Activated CD4-positive, alpha-beta memory T cell treated with anti-CD3 and anti-CD28 coated beads for 36 hours (primary cell): ENCODE measurements around the gene CHRNA9. TPM values are rescaled to one million over a fixed set of nuclear protein-coding genes. Genes with fewer than 3 reads are reported as not detected.
A peak's percentile ranks its signal among the peaks of the same experiment; 100 is the strongest.
"Not testable (repeated sequence)": the region's sequence is repeated elsewhere in the genome, so short reads cannot be mapped to it uniquely, and the experiment has no call there.

Experiments
- CTCF ChIA-PET: fragments of 350-600 bp; sonication (Branson Sonifier 250); formaldehyde crosslinking; loops from one replicate; lab custom pipeline; 2021; ENCODE audit warnings: antibody characterized with exemption, inconsistent platforms; lab: Charles Lee
- POLR2A ChIA-PET: fragments of 350-600 bp; sonication (Branson Sonifier 250); formaldehyde crosslinking; loops from one replicate; lab custom pipeline; 2021; ENCODE audit warnings: antibody characterized with exemption; lab: Charles Lee
- DNase-seq: peaks from one replicate; pipeline ENCODE4 v3.0.0-alpha.2; 2020
- H3K27ac Mint-ChIP-seq: one replicate; pipeline ENCODE4 v1.8.0; 2021; ENCODE audit warnings: mixed read lengths
- H3K27me3 Mint-ChIP-seq: one replicate; pipeline ENCODE4 v1.8.0; 2021; ENCODE audit warnings: mixed read lengths
- H3K36me3 Mint-ChIP-seq: one replicate; pipeline ENCODE4 v1.8.0; 2021; ENCODE audit warnings: mixed read lengths
- H3K4me1 Mint-ChIP-seq: one replicate; pipeline ENCODE4 v1.8.0; 2021; ENCODE audit warnings: low read depth, mixed read lengths
- H3K4me3 Mint-ChIP-seq: one replicate; pipeline ENCODE4 v1.8.0; 2021; ENCODE audit warnings: mild to moderate bottlenecking, mixed read lengths
- H3K9me3 Mint-ChIP-seq: one replicate; pipeline ENCODE4 v1.8.0; 2021; ENCODE audit warnings: mixed read lengths
- intact Hi-C: fragments of 100-400 bp; cut with micrococcal nuclease; formaldehyde crosslinking; loops from one replicate; pipeline ENCODE4 v1.15.1; 2023
- total RNA-seq, 2 experiments: library from RNA; stranded (reverse); gene quantifications; one replicate each; pipeline ENCODE4 v1.2.3, GENCODE V29; 2021

CHRNA9 gene, protein sequence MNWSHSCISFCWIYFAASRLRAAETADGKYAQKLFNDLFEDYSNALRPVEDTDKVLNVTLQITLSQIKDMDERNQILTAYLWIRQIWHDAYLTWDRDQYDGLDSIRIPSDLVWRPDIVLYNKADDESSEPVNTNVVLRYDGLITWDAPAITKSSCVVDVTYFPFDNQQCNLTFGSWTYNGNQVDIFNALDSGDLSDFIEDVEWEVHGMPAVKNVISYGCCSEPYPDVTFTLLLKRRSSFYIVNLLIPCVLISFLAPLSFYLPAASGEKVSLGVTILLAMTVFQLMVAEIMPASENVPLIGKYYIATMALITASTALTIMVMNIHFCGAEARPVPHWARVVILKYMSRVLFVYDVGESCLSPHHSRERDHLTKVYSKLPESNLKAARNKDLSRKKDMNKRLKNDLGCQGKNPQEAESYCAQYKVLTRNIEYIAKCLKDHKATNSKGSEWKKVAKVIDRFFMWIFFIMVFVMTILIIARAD
- under 1 TPM; 0.10 to 0.17 TPM for total RNA-seq

DNA sequence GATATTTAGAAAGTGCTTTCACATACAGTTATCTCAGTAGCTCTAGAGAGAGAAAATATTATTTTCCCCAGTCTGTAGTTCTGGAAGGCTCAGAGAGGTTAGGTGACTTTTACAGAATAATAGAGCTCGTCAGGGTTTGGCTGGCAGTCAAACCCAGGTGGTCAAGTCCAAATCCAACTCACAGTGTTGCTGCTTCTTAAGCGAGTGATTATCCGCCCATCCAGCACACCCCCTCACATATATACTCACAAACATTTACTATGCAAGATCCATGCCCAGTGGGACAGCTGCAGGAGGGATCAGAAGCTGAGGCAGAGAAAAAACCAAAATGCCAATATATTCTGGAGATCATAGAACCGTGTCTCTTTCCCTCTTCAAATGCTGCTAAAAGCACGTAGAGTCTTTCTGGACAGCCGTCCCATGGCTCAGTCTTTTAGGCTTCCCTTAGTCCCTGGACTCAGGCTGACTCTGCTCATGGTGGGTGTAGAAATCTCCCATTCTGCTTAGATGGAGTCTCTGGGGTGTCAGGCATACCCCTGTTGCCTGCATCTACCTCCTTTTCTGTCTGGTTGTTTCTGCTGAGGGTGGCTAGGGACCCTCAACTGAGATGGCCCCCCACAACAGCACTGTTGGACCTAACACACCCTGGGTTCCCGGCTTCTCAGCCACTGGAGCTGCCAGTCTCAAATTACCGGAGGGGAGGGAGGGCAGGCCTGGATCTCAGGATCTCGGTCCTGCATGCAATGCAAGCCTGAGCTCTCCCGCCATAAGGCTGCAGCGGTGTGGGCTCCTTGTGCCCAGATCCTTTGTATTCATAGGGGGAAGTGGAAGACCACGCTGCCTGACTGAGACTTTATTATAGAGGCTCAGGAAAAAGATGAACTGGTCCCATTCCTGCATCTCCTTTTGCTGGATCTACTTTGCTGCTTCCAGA lies at the start of gene CHRNA9:
CHRNA9 (plus strand) TSS at position 743 of the 934 bp plus-strand sequence; CDS start at position 878, 135 bp downstream.
- no peaks in the 10 kb centered on the region for H3K27me3 Mint-ChIP-seq
- no peak within 1 kb of the TSS for H3K27ac Mint-ChIP-seq
- no peak for DNase-seq
- no peaks in the 10 kb centered on the region for H3K9me3 Mint-ChIP-seq
- H3K4me1 Mint-ChIP-seq, result peaks cover under 1% of the 10 kb centered on the region
- intact Hi-C loops, result no loop called here
- CTCF ChIA-PET, result interaction anchor here (0.6 to 1.2 kb wide), 3 partner anchors 9 to 123 kb away, joined by 3 to 7 read pairs (median 3); no protein-coding TSS in a partner anchor
- POLR2A ChIA-PET, result no interaction called here
- H3K4me3 Mint-ChIP-seq, result no peak within 1 kb of the TSS
- no peaks in the 10 kb centered on the region for H3K36me3 Mint-ChIP-seq

DNA sequence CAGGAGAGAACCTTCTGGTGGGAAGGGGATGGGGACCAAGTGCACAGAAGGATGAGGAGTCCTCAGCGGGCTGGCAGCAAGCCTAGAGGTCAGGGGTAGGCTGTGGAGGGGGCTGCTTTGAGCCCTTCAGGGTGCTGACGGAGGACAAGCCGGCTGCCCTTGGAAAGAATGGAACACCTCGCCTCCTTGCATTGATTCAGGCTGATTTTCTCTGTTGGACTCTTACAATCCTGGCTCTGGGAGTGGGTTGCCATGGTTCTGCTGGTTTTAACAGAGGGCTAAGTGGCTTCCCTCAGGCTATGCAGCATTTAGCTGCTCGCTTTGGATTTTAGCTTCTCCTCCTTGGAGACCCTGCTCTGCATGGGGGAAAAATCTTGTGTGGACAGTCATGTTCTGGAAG lies 49.4 kb upstream of the CHRNA9 start:
- intact Hi-C loops, result no loop called here
- CTCF ChIA-PET, result no interaction called here
- Mint-ChIP-seq H3K27me3 (no peaks in the 10 kb centered on the region), H3K9me3 (peaks cover 8% of the 10 kb centered on the region), H3K27ac (peak overlapping the region; percentile 57), H3K36me3 (no peaks in the 10 kb centered on the region), H3K4me1 (peaks cover 72% of the 10 kb centered on the region), H3K4me3 (no peak overlapping the region)
- no peak for DNase-seq
- POLR2A ChIA-PET, result no interaction called here

DNA sequence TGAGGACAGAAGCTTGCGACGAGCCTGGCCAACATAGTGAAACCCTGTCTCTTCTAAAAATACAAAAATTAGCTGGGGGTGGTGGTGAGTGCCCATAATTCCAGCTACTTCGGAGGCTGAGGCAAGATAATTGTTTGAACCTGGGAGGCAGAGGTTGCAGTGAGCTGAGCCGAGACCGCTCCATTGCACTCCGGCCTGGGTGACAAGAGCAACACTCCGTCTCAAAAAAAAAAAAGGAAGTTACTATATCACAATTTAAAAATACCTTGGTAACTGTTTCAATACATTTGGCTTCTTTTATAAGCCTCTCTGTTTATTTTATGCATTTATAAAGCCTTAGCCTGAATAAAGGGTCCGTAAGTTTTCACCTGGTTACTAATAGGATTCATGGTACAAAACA lies 46.6 kb upstream of the CHRNA9 start:
- no peaks in the 10 kb centered on the region for H3K27me3 Mint-ChIP-seq
- no peak overlapping the region for H3K4me3 Mint-ChIP-seq
- intact Hi-C loops, result no loop called here
- ChIA-PET POLR2A (interaction anchor here (0.7 to 1.1 kb wide), 3 partner anchors 19 to 88 kb away, joined by 3 to 5 read pairs (median 4); no protein-coding TSS in a partner anchor), CTCF (interaction anchor here (1.5 to 2.7 kb wide), 3 partner anchors 19 to 37 kb away, joined by 4 to 14 read pairs (median 7); no protein-coding TSS in a partner anchor)
- H3K4me1 Mint-ChIP-seq, result peaks cover 64% of the 10 kb centered on the region
- H3K36me3 Mint-ChIP-seq, result no peaks in the 10 kb centered on the region
- peaks cover 2% of the 10 kb centered on the region for H3K9me3 Mint-ChIP-seq
- peak overlapping the region; percentile 75 for H3K27ac Mint-ChIP-seq
- no peak for DNase-seq

DNA sequence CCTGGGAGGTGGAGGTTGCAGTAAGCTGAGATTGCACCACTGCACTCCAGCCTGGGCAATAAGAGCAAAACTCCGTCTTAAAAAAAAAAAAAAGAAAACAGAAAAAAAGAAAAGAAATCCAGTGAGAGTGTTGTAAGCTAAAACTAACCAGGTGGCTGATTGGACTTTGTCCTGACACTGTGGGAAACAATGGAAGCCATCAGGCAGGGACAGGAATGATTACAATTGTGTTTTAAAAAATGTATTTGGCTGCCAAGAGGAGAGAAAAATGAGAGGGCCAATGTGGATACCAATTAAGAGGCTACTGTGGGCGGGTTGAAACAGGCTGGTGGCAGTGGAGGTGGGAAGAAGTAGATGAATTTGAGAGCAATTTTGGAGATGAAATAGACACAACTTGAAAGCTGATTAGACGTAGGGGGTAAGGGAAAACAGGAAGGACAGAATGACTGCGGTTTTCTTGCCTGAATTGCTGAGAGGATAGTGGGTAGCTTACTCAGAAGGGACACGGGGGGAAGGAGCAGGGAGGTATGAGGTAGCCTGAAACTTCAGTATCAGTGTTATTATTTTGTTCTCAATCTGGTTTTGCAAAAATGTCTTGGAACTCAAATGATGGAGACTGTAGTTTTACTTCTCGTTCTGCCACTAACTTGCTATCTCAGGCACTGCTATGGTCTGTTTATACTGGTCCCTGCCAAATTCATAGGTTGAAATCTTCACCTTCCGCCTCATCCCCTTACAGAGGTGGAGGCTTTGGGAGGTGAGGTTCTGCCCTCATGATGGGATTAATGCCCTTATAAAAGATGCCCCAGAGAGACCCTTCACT lies 45.6 kb upstream of the CHRNA9 start:
- H3K9me3 Mint-ChIP-seq, result peaks cover 2% of the 10 kb centered on the region
- H3K27ac Mint-ChIP-seq, result peak overlapping the region; percentile 86
- ChIA-PET POLR2A (interaction anchor here (0.9 to 1.9 kb wide), 8 partner anchors 15 to 89 kb away, joined by 3 to 5 read pairs (median 3); no protein-coding TSS in a partner anchor), CTCF (interaction anchor here (0.6 to 4.1 kb wide), 9 partner anchors 11 to 140 kb away, joined by 3 to 18 read pairs (median 4); no protein-coding TSS in a partner anchor)
- H3K4me3 Mint-ChIP-seq, result peak overlapping the region; percentile 44
- DNase-seq, result peak; percentile 59
- no peaks in the 10 kb centered on the region for H3K27me3 Mint-ChIP-seq
- no peaks in the 10 kb centered on the region for H3K36me3 Mint-ChIP-seq
- intact Hi-C loops, result loop anchor here (1.0 to 5.0 kb wide), 2 partner anchors 16 to 1247 kb away; no protein-coding TSS in a partner anchor
- H3K4me1 Mint-ChIP-seq, result peaks cover 54% of the 10 kb centered on the region

DNA sequence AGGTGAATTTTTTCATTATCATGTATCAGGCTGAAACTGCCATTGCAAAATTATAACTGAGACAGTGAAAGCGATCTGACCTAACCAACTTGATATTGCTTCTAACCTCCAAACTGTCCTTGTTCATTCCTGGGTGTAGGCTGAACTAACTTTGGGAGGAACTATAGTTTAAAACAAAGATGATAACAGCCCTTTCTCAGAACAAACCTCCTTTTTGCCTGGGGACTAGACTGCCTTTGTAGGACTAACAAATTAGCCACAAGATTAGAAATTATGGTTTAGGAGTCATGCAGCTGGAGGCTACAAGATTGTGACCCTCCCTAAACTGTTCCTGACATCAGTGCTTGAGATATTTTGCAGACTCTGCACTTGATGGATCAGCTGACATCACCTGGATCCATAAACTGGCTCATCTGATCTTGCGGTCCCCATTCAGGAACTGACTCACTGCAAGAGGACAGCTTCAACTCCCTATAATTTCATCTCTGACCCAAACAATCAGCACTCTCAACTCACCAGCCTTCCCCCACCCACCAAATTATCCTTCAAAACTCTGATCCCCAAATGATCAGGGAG lies 44.4 kb upstream of the CHRNA9 start:
- H3K4me1 Mint-ChIP-seq, result peaks cover 49% of the 10 kb centered on the region
- H3K27me3 Mint-ChIP-seq, result not testable (repeated sequence)

DNA sequence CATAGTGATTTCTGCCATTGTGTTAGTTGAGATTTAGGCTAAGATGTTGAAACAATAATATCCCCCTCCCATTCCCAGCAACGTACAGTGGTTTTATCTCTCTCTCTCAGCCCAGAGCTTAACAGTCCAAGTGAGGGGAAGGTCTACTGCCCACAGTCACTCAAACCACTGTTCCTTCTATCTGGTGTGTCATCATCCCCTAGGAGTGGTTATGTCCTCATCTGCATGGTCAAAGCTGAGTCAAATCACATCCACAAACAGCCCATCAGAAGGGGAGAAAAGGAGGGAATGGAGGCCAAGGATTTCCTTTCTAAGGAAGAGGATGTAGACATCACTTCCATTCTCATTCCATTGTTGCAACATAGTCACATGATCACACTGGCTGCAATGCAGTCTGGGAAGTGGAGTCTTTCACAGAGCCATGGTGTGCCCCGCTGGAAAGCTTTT lies 42.8 kb upstream of the CHRNA9 start:
- Mint-ChIP-seq H3K4me3 (no peak overlapping the region), H3K9me3 (peaks cover 4% of the 10 kb centered on the region), H3K27me3 (no peaks in the 10 kb centered on the region), H3K4me1 (peaks cover 49% of the 10 kb centered on the region), H3K27ac (peak overlapping the region; percentile 34), H3K36me3 (no peaks in the 10 kb centered on the region)
- DNase-seq, result no peak
- CTCF ChIA-PET, result interaction anchor here (1.0 to 4.1 kb wide), 2 partner anchors 12 to 18 kb away, joined by 4 to 18 read pairs; no protein-coding TSS in a partner anchor
- intact Hi-C loops, result loop anchor here (5.0 kb wide), 1 partner anchor 1250 kb away; no protein-coding TSS in a partner anchor
- POLR2A ChIA-PET, result interaction anchor here (1.1 kb wide), 1 partner anchor 9 kb away, joined by 3 read pairs; no protein-coding TSS in a partner anchor

More for the DNA sequence above, 44.4 kb upstream of the CHRNA9 start:
- H3K27ac Mint-ChIP-seq, result peak overlapping the region; percentile 86
- intact Hi-C loops, result loop anchor here (5.0 kb wide), 1 partner anchor 1248 kb away; no protein-coding TSS in a partner anchor
- H3K9me3 Mint-ChIP-seq, H3K36me3 Mint-ChIP-seq: not testable (repeated sequence)
- ChIA-PET POLR2A (interaction anchor here (0.6 to 1.9 kb wide), 7 partner anchors 14 to 96 kb away, joined by 3 to 5 read pairs (median 3); no protein-coding TSS in a partner anchor), CTCF (interaction anchor here (0.9 to 4.1 kb wide), 6 partner anchors 9 to 26 kb away, joined by 3 to 18 read pairs (median 6); no protein-coding TSS in a partner anchor)
- peak; percentile 50 for DNase-seq
- H3K4me3 Mint-ChIP-seq, result peak overlapping the region; percentile 21

DNA sequence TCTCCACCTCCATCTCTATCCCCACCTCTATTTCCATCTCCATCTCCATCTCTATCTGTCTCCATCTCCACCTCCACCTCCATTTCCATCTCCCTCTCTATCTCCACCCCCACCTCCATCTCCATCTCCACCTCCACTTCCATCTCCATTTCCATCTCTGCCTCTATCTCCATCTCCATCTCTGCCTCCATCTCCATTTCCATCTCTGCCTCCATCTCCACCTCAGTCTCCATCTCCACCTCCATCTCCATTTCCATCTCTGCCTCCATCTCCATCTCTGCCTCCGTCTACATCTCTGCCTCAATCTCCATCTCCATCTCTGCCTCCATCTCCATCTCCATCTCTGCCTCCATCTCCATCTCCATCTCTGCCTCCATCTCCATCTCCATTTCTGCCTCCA lies 40.8 kb upstream of the CHRNA9 start:
- DNase-seq, result no peak
- Mint-ChIP-seq H3K27me3 (no peaks in the 10 kb centered on the region), H3K4me3 (no peak overlapping the region), H3K27ac (no peak overlapping the region), H3K4me1 (peaks cover 55% of the 10 kb centered on the region), H3K9me3 (peaks cover 4% of the 10 kb centered on the region), H3K36me3 (no peaks in the 10 kb centered on the region)
- intact Hi-C loops, result loop anchor here (5.0 kb wide), 1 partner anchor 1252 kb away; no protein-coding TSS in a partner anchor
- ChIA-PET CTCF (no interaction called here), POLR2A (no interaction called here)

DNA sequence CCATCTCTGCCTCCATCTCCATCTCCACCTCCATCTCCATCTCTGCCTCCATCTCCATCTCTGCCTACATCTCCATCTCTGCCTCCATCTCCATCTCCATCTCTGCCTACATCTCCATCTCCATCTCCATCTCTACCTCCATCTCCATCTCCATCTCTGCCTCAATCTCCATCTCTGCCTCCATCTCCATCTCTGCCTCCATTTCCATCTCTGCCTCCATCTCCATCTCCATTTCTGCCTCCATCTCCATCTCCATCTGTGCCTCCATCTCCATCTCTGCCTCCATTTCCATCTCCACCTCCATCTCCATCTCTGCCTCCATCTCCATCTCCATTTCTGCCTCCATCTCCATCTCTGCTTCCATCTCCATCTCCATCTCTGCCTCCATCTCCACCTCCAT lies 40.1 kb upstream of the CHRNA9 start:
- H3K4me3 Mint-ChIP-seq, intact Hi-C loops, H3K36me3 Mint-ChIP-seq, H3K9me3 Mint-ChIP-seq, CTCF ChIA-PET, POLR2A ChIA-PET, DNase-seq, H3K27me3 Mint-ChIP-seq, H3K27ac Mint-ChIP-seq: not testable (repeated sequence)
- peaks cover 55% of the 10 kb centered on the region for H3K4me1 Mint-ChIP-seq

DNA sequence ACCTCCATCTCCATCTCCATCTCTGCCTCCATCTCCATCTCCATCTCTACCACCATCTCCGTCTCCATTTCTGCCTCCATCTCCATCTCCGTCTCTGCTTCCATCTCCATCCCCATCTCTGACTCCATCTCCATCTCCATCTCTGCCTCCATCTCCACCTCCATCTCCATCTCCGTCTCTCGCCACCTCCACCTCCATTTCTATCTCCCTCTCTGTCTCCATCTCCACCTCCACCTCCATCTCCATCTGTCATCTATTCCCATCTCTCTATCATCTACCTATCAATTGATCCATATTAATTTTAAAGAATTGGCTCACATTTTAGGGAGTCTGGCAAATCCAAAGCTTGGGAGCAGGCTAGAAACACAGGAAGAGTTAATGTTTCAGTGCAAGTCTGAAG lies 39.6 kb upstream of the CHRNA9 start:
- ChIA-PET POLR2A (no interaction called here), CTCF (no interaction called here)
- intact Hi-C loops, result no loop called here
- Mint-ChIP-seq H3K4me1 (peaks cover 55% of the 10 kb centered on the region), H3K4me3 (no peak overlapping the region), H3K27me3 (no peaks in the 10 kb centered on the region), H3K9me3 (peaks cover 4% of the 10 kb centered on the region), H3K36me3 (no peaks in the 10 kb centered on the region), H3K27ac (no peak overlapping the region)
- no peak for DNase-seq

DNA sequence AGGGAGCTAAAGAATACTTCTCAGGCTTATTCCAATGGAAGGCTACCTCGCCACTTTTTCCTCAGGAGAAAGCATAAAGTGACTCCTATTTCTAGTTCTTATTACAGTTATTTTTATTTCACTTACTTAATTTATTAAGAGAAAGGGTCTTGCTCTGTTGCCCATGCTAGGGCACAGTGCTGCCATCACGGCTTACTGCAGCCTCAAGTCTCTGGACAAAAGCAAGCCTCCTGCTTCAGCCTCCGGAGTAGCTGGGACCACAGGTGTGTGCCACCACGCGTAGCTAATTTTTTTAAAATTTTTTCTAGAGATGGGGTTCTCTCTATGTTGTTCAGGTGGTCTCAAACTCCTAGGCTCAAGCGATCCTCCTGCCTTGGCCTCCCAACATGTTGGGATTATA lies 36.0 kb upstream of the CHRNA9 start:
- H3K27ac Mint-ChIP-seq, result no peak overlapping the region
- intact Hi-C loops, result no loop called here
- no peaks in the 10 kb centered on the region for H3K36me3 Mint-ChIP-seq
- H3K4me1 Mint-ChIP-seq, result peaks cover 61% of the 10 kb centered on the region
- no peak overlapping the region for H3K4me3 Mint-ChIP-seq
- no peak for DNase-seq
- peaks cover 2% of the 10 kb centered on the region for H3K9me3 Mint-ChIP-seq
- no peaks in the 10 kb centered on the region for H3K27me3 Mint-ChIP-seq
- CTCF ChIA-PET, result interaction anchor here (0.5 to 1.5 kb wide), 3 partner anchors 8 to 26 kb away, joined by 3 read pairs; no protein-coding TSS in a partner anchor
- POLR2A ChIA-PET, result no interaction called here
